Small intestine (tissue), 7 donors: ENCODE results near the gene ABHD17C. TPM values are rescaled to one million over a fixed set of nuclear protein-coding genes. Genes with fewer than 3 reads are reported as not detected.

Source experiments
- DNase-seq, 2 donors: peaks; one replicate each; pipeline versions ENCODE4 v3.0.0 to v3.0.0-alpha.2; 2013
- FAIRE-seq: peaks from 2 replicates; lab custom pipeline; 2012; peaks lifted over from hg19 to GRCh38; lab: Jason Lieb, UNC
- H3K27ac ChIP-seq, 3 donors: one replicate each; pipeline ENCODE4 v1.5.1; 2013; ENCODE audit warnings: low read length in 2 of 3, mild to moderate bottlenecking in 2 of 3, control low read depth in 1 of 3, inconsistent platforms in 1 of 3, low read depth in 1 of 3, moderate library complexity in 1 of 3
- H3K27me3 ChIP-seq, 3 donors: one replicate each; pipeline ENCODE4 v1.6.1; 2013; ENCODE audit warnings: low read length in 3 of 3, inconsistent platforms in 1 of 3; ENCODE audit not compliant: control insufficient read depth in 3 of 3, insufficient read depth in 3 of 3
- H3K36me3 ChIP-seq, 3 donors: one replicate each; pipeline ENCODE4 v1.6.1; 2013; ENCODE audit warnings: low read length in 3 of 3, inconsistent platforms in 1 of 3, low read depth in 1 of 3, mild to moderate bottlenecking in 1 of 3, moderate library complexity in 1 of 3; ENCODE audit not compliant: control insufficient read depth in 3 of 3, insufficient read depth in 2 of 3
- H3K4me1 ChIP-seq, 3 donors: one replicate each; pipeline ENCODE4 v1.6.1; 2013; ENCODE audit warnings: low read length in 2 of 3, inconsistent platforms in 1 of 3, low read depth in 1 of 3, mild to moderate bottlenecking in 1 of 3, moderate library complexity in 1 of 3; ENCODE audit not compliant: control insufficient read depth in 3 of 3, insufficient read depth in 2 of 3
- H3K4me3 ChIP-seq, 3 donors: one replicate each; pipeline ENCODE4 v1.5.1; 2013; ENCODE audit warnings: low read length in 3 of 3, control low read depth in 1 of 3, inconsistent platforms in 1 of 3, low read depth in 1 of 3, mild to moderate bottlenecking in 1 of 3, moderate library complexity in 1 of 3
- H3K9me3 ChIP-seq, 2 donors: one replicate each; pipeline ENCODE4 v1.6.1; 2013; ENCODE audit warnings: low read depth in 1 of 2, low read length in 1 of 2; ENCODE audit not compliant: control insufficient read depth in 2 of 2, insufficient read depth in 1 of 2
- WGBS, 3 donors: extraction: QIAGEN DNeasy Blood & Tissue Kit; methylation state at CpG; one replicate each; pipeline ENCODE4 v1.1.7; 2013; 5-methylcytosine and 5-hydroxymethylcytosine counted together
- polyA plus RNA-seq, 4 donors: library from polyadenylated mRNA; stranded (reverse) in 3 of 4; unstranded in 1 of 4; fragments of 200-250 nt in 3 of 4; fragments of 120-200 nt in 1 of 4; gene quantifications; one replicate each; pipeline versions ENCODE4 v1.2.1 to v1.2.3, GENCODE V29; 2013
- donor health status: healthy with polysubstance abuse.
- donor health status: control.
- donor health status: control.
- donor health status: Bipolar disorder and iron deficiency.
- donor health status: healthy.

Gene ABHD17C
- polyA plus RNA-seq, 4 donors, result 27.6 to 70.0 (median 33.9) TPM

GRCh38 chr15:80749589-80749988 is 54.5 kb downstream of the ABHD17C start:
- DNase-seq (no peak), FAIRE-seq (no peak)
- no peaks in the 10 kb centered on the region for H3K4me1 ChIP-seq
- whole genome bisulfite sequencing, 3 donors, result 85 to 92% (median 89%) methylated on average over 6 of the region's 6 CpGs
- H3K27me3 ChIP-seq, result no peaks in the 10 kb centered on the region
- peaks cover 3 to 19% (median 7%) of the 10 kb centered on the region in 3 donors for H3K36me3 ChIP-seq
- H3K27ac ChIP-seq, result no peak overlapping the region
- no peaks in the 10 kb centered on the region for H3K9me3 ChIP-seq
- H3K4me3 ChIP-seq, result no peak overlapping the region

GRCh38 chr15:80750575-80750974 is 55.5 kb downstream of the ABHD17C start:
- FAIRE-seq, result no peak
- H3K27me3 ChIP-seq, result no peaks in the 10 kb centered on the region
- peaks cover 0 to under 1% (median 0%) of the 10 kb centered on the region in 3 donors for H3K4me1 ChIP-seq
- peaks cover 3 to 19% (median 7%) of the 10 kb centered on the region in 3 donors for H3K36me3 ChIP-seq
- no peak overlapping the region for H3K4me3 ChIP-seq
- H3K27ac ChIP-seq, result no peak overlapping the region
- no peaks in the 10 kb centered on the region for H3K9me3 ChIP-seq
- DNase-seq, result no peak
- 86 to 91% (median 90%) methylated on average over 4 of the region's 4 CpGs for WGBS, 3 donors

GRCh38 chr15:80752204-80752603 is 57.1 kb downstream of the ABHD17C start:
- no peak overlapping the region for H3K27ac ChIP-seq
- H3K4me3 ChIP-seq, result no peak overlapping the region
- FAIRE-seq (no peak), DNase-seq (no peak)
- H3K36me3 ChIP-seq, result peaks cover 3 to 22% (median 7%) of the 10 kb centered on the region in 3 donors
- whole genome bisulfite sequencing, 3 donors, result 62 to 72% (median 67%) methylated on average over 4 of the region's 4 CpGs
- H3K9me3 ChIP-seq, result no peaks in the 10 kb centered on the region
- H3K4me1 ChIP-seq, result peaks cover 0 to 2% (median 0%) of the 10 kb centered on the region in 3 donors
- no peaks in the 10 kb centered on the region for H3K27me3 ChIP-seq

- Histone ChIP-seq H3K4me3 (no peak overlapping the region), H3K9me3 (no peaks in the 10 kb centered on the region), H3K27ac (no peak overlapping the region), H3K4me1 (peaks cover 0 to 2% (median 0%) of the 10 kb centered on the region in 3 donors), H3K27me3 (no peaks in the 10 kb centered on the region), H3K36me3 (peaks cover 3 to 18% (median 7%) of the 10 kb centered on the region in 3 donors)
- DNase-seq, result no peak
- FAIRE-seq, result no peak
- WGBS, 3 donors, result 42 to 67% (median 65%) methylated on average over 2 of the region's 2 CpGs
Measured at GRCh38 chr15:80753161-80753560, 58.1 kb downstream of the ABHD17C start.

GRCh38 chr15:80754014-80754413 is 58.9 kb downstream of the ABHD17C start:
- WGBS, 3 donors, result 88 to 93% (median 89%) methylated on average over 8 of the region's 8 CpGs
- no peaks in the 10 kb centered on the region for H3K9me3 ChIP-seq
- FAIRE-seq, result no peak
- H3K27ac ChIP-seq, result no peak overlapping the region
- peaks cover 0 to 2% (median 0%) of the 10 kb centered on the region in 3 donors for H3K4me1 ChIP-seq
- no peak for DNase-seq
- no peak overlapping the region for H3K4me3 ChIP-seq
- H3K27me3 ChIP-seq, result no peaks in the 10 kb centered on the region
- peaks cover 3 to 15% (median 7%) of the 10 kb centered on the region in 3 donors for H3K36me3 ChIP-seq

GRCh38 chr15:80755885-80756284 is 60.8 kb downstream of the ABHD17C start:
- H3K4me1 ChIP-seq, result peaks cover 0 to 2% (median 0%) of the 10 kb centered on the region in 3 donors
- no peaks in the 10 kb centered on the region for H3K9me3 ChIP-seq
- no peaks in the 10 kb centered on the region for H3K27me3 ChIP-seq
- no peak overlapping the region for H3K4me3 ChIP-seq
- DNase-seq, result no peak
- H3K27ac ChIP-seq, result no peak overlapping the region
- WGBS, 3 donors, result 67 to 75% (median 69%) methylated on average over 3 of the region's 3 CpGs
- no peak for FAIRE-seq
- H3K36me3 ChIP-seq, result peaks cover 3 to 8% (median 5%) of the 10 kb centered on the region in 3 donors

GRCh38 chr15:80758130-80758745 is 63.1 kb downstream of the ABHD17C start:
- 65 to 75% (median 70%) methylated on average over 6 of the region's 6 CpGs for WGBS, 3 donors

GRCh38 chr15:80760960-80761359 is 65.8 kb downstream of the ABHD17C start:
- no peak for FAIRE-seq
- no peaks in the 10 kb centered on the region for H3K4me1 ChIP-seq
- DNase-seq, result no peak
- no peak overlapping the region for H3K27ac ChIP-seq
- no peaks in the 10 kb centered on the region for H3K27me3 ChIP-seq
- H3K36me3 ChIP-seq, result peaks cover 0 to 3% (median 0%) of the 10 kb centered on the region in 3 donors
- no peak overlapping the region for H3K4me3 ChIP-seq
- H3K9me3 ChIP-seq, result no peaks in the 10 kb centered on the region
- WGBS, 3 donors, result 30 to 68% (median 42%) methylated on average over 4 of the region's 4 CpGs

More at GRCh38 chr15:80758130-80758745, 63.1 kb downstream of the ABHD17C start:
- Histone ChIP-seq H3K4me1 (peaks cover 0 to 2% (median 0%) of the 10 kb centered on the region in 3 donors), H3K4me3 (no peak overlapping the region), H3K9me3 (no peaks in the 10 kb centered on the region), H3K36me3 (peaks cover 3 to 4% (median 3%) of the 10 kb centered on the region in 3 donors), H3K27me3 (no peaks in the 10 kb centered on the region), H3K27ac (no peak overlapping the region)
- DNase-seq, result no peak
- FAIRE-seq, result no peak
